ENCODE data around the gene CACNG5. TPM values are rescaled to one million over a fixed set of nuclear protein-coding genes. Genes with fewer than 3 reads are reported as not detected.

CACNG5 gene
- total RNA-seq, 1 donor from 2014 or later = not detected

DNA sequence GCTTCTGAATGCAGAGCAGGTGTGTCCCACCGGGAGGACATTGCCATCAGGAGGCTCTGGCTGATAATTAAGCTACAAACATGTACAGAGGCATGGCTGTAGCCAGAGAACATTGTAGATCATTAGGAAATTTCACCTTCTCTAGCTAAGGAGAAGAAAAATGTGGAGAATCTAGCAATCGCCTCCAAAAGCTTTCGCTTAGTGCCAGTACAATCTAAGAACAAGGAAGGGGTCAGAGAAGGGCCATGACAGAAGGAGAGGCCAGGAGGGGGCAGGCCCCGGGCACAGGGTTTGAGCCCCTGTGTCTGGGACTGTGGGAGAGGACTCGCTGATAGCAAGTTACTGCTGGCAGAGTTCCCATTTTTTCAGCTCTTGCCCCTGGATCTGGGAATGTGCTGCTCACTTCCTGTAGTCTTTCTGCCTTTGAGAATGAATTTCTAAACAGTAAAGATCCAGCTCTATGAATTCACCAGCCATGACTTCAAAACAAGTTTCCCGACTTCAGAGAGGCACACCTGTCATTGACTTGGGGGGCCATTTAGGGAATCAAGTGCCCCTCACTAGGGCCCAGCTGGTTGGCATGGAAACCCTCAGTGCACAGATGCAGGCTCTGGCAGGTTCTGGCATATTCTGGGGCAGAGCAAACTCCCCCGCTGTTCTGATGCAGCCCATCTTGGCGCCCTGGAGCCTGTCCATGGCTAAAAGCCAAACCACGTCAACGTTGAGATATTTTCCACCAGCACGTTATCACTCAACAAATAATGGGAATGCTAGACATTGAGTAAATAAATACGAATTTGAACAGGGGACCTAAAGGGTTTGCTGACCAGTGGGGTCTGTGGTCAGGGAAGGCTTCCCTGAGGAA, 70.1 kb downstream of the CACNG5 start:
- no peak for TF ChIP-seq CTCF (IDR thresholded peaks at IDR 0.05; ENCODE audit: unreplicated experiment)
- Mint-ChIP-seq H3K27ac (ENCODE audit: unreplicated experiment) (no peak overlapping the region), H3K4me1 (ENCODE audit: unreplicated experiment) (peaks cover 2% of the 10 kb centered on the region), H3K36me3 (ENCODE audit: low read depth, unreplicated experiment) (peaks cover 3% of the 10 kb centered on the region), H3K27me3 (ENCODE audit: unreplicated experiment) (peaks cover 1% of the 10 kb centered on the region), H3K4me3 (ENCODE audit: unreplicated experiment) (no peak overlapping the region), H3K9me3 (ENCODE audit: unreplicated experiment) (no peaks in the 10 kb centered on the region)
- no peak for DNase-seq (ENCODE audit: low spot score)

DNA sequence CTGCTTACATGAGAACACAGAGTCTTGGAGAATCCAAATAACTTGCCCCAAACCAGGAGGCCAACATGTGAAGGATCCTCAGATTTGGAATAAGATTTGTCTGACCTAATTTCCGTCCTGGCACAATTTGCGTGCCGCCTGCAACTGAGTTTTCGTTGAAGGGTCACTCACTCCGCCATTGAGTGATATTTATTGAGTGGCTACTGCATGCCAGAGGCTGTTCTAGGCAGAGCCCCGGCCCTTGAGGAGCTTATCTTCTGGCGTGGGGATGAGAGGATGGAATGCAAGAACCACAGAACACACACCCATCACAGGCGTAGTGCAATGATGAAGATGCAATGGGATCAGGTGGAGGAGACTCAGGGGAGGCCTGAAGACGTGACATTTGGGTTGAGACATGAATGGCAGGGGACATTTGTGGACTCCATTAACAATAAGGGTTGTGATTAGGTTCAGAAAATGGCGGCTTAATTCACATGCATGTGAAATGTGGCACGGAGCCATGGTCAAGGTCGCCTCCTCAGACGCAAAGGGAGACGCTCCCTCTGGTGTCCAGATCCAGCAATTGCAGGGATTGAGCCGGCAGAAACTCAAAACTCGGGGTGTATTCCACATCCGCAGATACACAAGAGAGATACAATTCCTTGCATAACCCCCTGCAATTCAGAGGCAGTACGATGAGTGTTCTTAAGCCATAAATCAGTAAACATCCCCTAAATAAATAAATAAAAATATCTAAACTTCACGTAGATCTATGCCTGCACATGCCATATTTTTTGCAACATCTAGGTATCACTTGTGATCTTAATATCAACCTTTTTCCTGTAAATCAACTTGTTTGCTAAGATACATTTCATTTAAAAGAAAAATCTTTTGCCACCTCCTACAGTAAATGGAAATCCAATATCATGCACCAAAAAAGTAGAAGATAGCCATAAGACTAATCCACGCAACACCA, 71.7 kb downstream of the CACNG5 start:
- H3K4me3 Mint-ChIP-seq (ENCODE audit: unreplicated experiment) = no peak overlapping the region
- peaks cover 3% of the 10 kb centered on the region for H3K36me3 Mint-ChIP-seq (ENCODE audit: low read depth, unreplicated experiment)
- H3K9me3 Mint-ChIP-seq (ENCODE audit: unreplicated experiment) = no peaks in the 10 kb centered on the region
- peaks cover 1% of the 10 kb centered on the region for H3K27me3 Mint-ChIP-seq (ENCODE audit: unreplicated experiment)
- peaks cover 2% of the 10 kb centered on the region for H3K4me1 Mint-ChIP-seq (ENCODE audit: unreplicated experiment)
- peak; percentile 93 for TF ChIP-seq CTCF (IDR thresholded peaks at IDR 0.05; ENCODE audit: unreplicated experiment)
- H3K27ac Mint-ChIP-seq (ENCODE audit: unreplicated experiment) = no peak overlapping the region
- peak; percentile 69 for DNase-seq (ENCODE audit: low spot score)

GRCh38 chr17:66909804-66910373, 75.0 kb downstream of the CACNG5 start:
- no peak for DNase-seq (ENCODE audit: low spot score)
- TF ChIP-seq CTCF (IDR thresholded peaks at IDR 0.05; ENCODE audit: unreplicated experiment) = no peak
- Mint-ChIP-seq H3K4me1 (ENCODE audit: unreplicated experiment) (no peaks in the 10 kb centered on the region), H3K4me3 (ENCODE audit: unreplicated experiment) (no peak overlapping the region), H3K27ac (ENCODE audit: unreplicated experiment) (no peak overlapping the region), H3K27me3 (ENCODE audit: unreplicated experiment) (no peaks in the 10 kb centered on the region), H3K36me3 (ENCODE audit: low read depth, unreplicated experiment) (no peaks in the 10 kb centered on the region), H3K9me3 (ENCODE audit: unreplicated experiment) (no peaks in the 10 kb centered on the region)

DNA sequence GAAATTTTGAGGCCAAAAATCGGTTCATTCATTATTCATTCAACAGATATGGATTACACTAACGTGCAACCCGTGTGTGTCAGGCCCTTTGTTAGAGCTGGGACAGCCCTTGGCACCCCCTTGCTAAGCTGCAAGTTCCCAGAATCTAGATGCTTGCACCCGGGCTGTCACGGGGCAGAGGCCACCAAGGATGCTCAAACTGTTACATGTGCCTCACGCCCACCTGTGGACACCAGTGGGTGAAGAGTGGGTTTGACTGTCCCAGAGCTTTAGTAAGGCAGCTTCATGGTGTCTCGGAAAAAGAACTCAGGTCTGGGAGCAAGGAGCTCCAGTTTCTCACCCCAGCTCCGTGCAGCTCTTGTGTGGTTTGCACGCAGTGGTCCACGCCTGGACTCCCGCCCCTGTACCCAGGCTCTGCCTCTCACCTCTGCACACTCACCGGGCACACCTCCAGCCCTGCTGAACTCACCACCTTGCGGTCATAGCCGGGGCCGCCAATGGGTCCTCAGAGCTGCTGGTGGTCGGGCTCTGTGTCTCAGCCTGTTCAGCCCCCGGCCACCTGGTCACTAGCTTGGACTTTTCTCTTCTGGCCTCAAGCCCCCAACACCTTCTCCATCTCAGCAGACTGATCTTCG, 75.9 kb downstream of the CACNG5 start:
- no peaks in the 10 kb centered on the region for H3K36me3 Mint-ChIP-seq (ENCODE audit: low read depth, unreplicated experiment)
- peaks cover 2% of the 10 kb centered on the region for H3K27me3 Mint-ChIP-seq (ENCODE audit: unreplicated experiment)
- no peak for TF ChIP-seq CTCF (IDR thresholded peaks at IDR 0.05; ENCODE audit: unreplicated experiment)
- no peaks in the 10 kb centered on the region for H3K9me3 Mint-ChIP-seq (ENCODE audit: unreplicated experiment)
- no peak for DNase-seq (ENCODE audit: low spot score)
- H3K4me3 Mint-ChIP-seq (ENCODE audit: unreplicated experiment) = no peak overlapping the region
- H3K4me1 Mint-ChIP-seq (ENCODE audit: unreplicated experiment) = no peaks in the 10 kb centered on the region
- no peak overlapping the region for H3K27ac Mint-ChIP-seq (ENCODE audit: unreplicated experiment)

All from endothelial cell (in vitro differentiated cells).